Keratinocyte (primary cell): ENCODE results near the gene SEL1L3. TPM values are rescaled to one million over a fixed set of nuclear protein-coding genes. Genes with fewer than 3 reads are reported as not detected.

ENCODE experiments used
- DNase-seq: peaks from one replicate; pipeline ENCODE4 v3.0.0-alpha.2; 2011; ENCODE audit warnings: low read depth, missing footprints, low spot score
- FAIRE-seq: peaks from 2 replicates; lab custom pipeline; 2011; peaks lifted over from hg19 to GRCh38; lab: Jason Lieb, UNC
- H2AFZ ChIP-seq: 2 replicates; pipeline ENCODE4 v1.6.0; 2012; ENCODE audit warnings: low read length, control low read depth, inconsistent platforms; ENCODE audit not compliant: control insufficient read depth
- H3K27ac ChIP-seq: 2 replicates; pipeline ENCODE4 v1.5.1; 2011; ENCODE audit warnings: low read length; ENCODE audit not compliant: control insufficient read depth, insufficient read depth
- H3K27me3 ChIP-seq: 3 replicates; pipeline ENCODE4 v1.6.0; 2011; ENCODE audit warnings: low read length; ENCODE audit not compliant: control insufficient read depth, insufficient read depth; ENCODE audit errors: extremely low read depth
- H3K36me3 ChIP-seq, 2 experiments: 2 replicates in 1 of 2; 3 replicates in 1 of 2; pipeline ENCODE4 v1.5.1; 2011; ENCODE audit warnings: low read length in 2 of 2, mild to moderate bottlenecking in 1 of 2; ENCODE audit not compliant: control insufficient read depth in 2 of 2, insufficient read depth in 2 of 2; ENCODE audit errors: extremely low read depth in 1 of 2
- H3K4me1 ChIP-seq: 3 replicates; pipeline ENCODE4 v1.5.1; 2011; ENCODE audit warnings: low read length; ENCODE audit not compliant: control insufficient read depth, insufficient read depth; ENCODE audit errors: extremely low read depth
- H3K4me2 ChIP-seq: 3 replicates; pipeline ENCODE4 v1.6.0; 2011; ENCODE audit warnings: low read depth, low read length; ENCODE audit not compliant: control insufficient read depth, insufficient read depth; ENCODE audit errors: extremely low read depth
- H3K4me3 ChIP-seq, 3 experiments: fragments of 200-600 bp in 1 of 3; sonication (generic) in 1 of 3; 2 replicates in 2 of 3; 3 replicates in 1 of 3; pipeline ENCODE4 v1.5.1; 2011 to 2016; ENCODE audit warnings: low read length in 3 of 3, mild to moderate bottlenecking in 3 of 3, control low read depth in 2 of 3, inconsistent platforms in 1 of 3, low read depth in 1 of 3, mixed read lengths in 1 of 3, mixed run types in 1 of 3, moderate library complexity in 1 of 3; ENCODE audit not compliant: control insufficient read depth in 2 of 3, insufficient read depth in 2 of 3; ENCODE audit errors: extremely low read depth in 1 of 3
- H3K79me2 ChIP-seq: 2 replicates; pipeline ENCODE4 v1.6.0; 2012; ENCODE audit warnings: low read length; ENCODE audit not compliant: control insufficient read depth, insufficient read depth
- H3K9ac ChIP-seq: 3 replicates; pipeline ENCODE4 v1.6.0; 2011; ENCODE audit warnings: low read length; ENCODE audit not compliant: control insufficient read depth, insufficient read depth; ENCODE audit errors: extremely low read depth
- H3K9me1 ChIP-seq: 3 replicates; pipeline ENCODE4 v1.6.0; 2011; ENCODE audit warnings: low read length; ENCODE audit not compliant: control insufficient read depth, insufficient read depth; ENCODE audit errors: extremely low read depth
- H3K9me3 ChIP-seq: 2 replicates; pipeline ENCODE4 v1.5.1; 2012; ENCODE audit warnings: low read depth, low read length; ENCODE audit not compliant: control insufficient read depth
- H4K20me1 ChIP-seq: 3 replicates; pipeline ENCODE4 v1.6.0; 2011; ENCODE audit warnings: low read length; ENCODE audit not compliant: control insufficient read depth, insufficient read depth; ENCODE audit errors: extremely low read depth
- CTCF ChIP-seq, 3 experiments: IDR thresholded peaks in 1 of 3; conservative IDR thresholded peaks in 1 of 3; optimal IDR thresholded peaks in 1 of 3; 2 replicates in 2 of 3; 3 replicates in 1 of 3; pipeline versions ENCODE3 to v1.5.1; 2011; ENCODE audit warnings: low read length in 3 of 3, mild to moderate bottlenecking in 3 of 3, moderate library complexity in 2 of 3, control low read depth in 1 of 3, inconsistent platforms in 1 of 3; ENCODE audit not compliant: insufficient read depth in 2 of 3; ENCODE audit errors: extremely low read depth in 1 of 3
- EZH2 ChIP-seq: IDR thresholded peaks from one replicate; pipeline ENCODE4 v1.6.1; 2012; ENCODE audit warnings: inconsistent platforms, mild to moderate bottlenecking, low read length, moderate library complexity
- dilution Hi-C: fragments of 300-500 bp; cut with MboI; formaldehyde crosslinking; loops from one replicate; pipeline ENCODE4 v1.7.0; 2020; ENCODE audit warnings: low sequenced_read_pairs; ENCODE audit not compliant: extremely low pct_ligation_motif_present
- polyA plus RNA-seq, 5 experiments: library from polyadenylated mRNA; depleted of rRNA in 3 of 5; stranded (reverse) in 3 of 5; stranded (forward) in 1 of 5; unstranded in 1 of 5; fragments of >200 nt; gene quantifications; 1 replicate in 1 of 5; 2 replicates in 3 of 5; 3 replicates in 1 of 5; pipeline versions ENCODE4 v1.2.1 to v1.2.3, GENCODE V29; 2011 to 2012; ENCODE audit warnings: missing spikeins in 2 of 5, low read depth in 1 of 5, low replicate concordance in 1 of 5

The SEL1L3 gene
- polyA plus RNA-seq, 1 donor (not counting 4 experiments of a cell fraction or from before 2014, with no cell fraction given), result 67.9 TPM

DNA sequence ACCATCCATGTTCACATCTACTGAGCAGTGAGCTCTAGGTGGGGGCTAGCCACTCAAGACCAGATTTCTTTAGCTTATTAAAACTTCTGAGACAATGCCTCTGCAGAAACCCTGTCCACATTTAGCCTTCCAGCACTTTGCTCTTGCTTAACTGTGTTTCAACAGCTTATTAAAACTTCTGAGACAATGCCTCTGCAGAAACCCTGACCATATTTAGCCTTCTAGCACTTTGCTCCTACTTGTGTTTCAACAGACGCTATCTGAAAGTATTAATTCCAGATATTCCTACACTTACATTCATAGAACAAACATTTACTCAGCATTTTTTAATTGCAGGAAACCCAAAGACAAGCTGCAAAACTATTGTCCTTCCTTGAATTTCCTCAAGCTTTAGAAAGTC is 91.9 kb downstream of the SEL1L3 start:
- Histone ChIP-seq H3K4me2 (no peak overlapping the region), H2AFZ (no peak overlapping the region), H3K79me2 (no peaks in the 10 kb centered on the region), H3K9ac (no peak overlapping the region), H3K4me3 (no peak overlapping the region), H3K36me3 (peaks cover 0 to 11% of the 10 kb centered on the region in 2 experiments), H3K9me1 (no peaks in the 10 kb centered on the region), H3K9me3 (no peaks in the 10 kb centered on the region), H4K20me1 (no peaks in the 10 kb centered on the region), H3K27ac (no peak overlapping the region), H3K4me1 (no peaks in the 10 kb centered on the region), H3K27me3 (no peaks in the 10 kb centered on the region)
- FAIRE-seq (no peak), DNase-seq (no peak)
- dilution Hi-C loops, result loop anchor here (25.0 kb wide), 1 partner anchor 334 kb away; no protein-coding TSS in a partner anchor
- no peak for TF ChIP-seq EZH2
- no peak for TF ChIP-seq CTCF (optimal IDR thresholded peaks at IDR 0.05 in 1 of 3, IDR thresholded peaks at IDR 0.05 in 1 of 3, conservative IDR thresholded peaks at IDR 0.05 in 1 of 3; ENCODE audit: extremely low read depth in 1 of 3, insufficient read depth in 2 of 3, low read length in 3 of 3)

DNA sequence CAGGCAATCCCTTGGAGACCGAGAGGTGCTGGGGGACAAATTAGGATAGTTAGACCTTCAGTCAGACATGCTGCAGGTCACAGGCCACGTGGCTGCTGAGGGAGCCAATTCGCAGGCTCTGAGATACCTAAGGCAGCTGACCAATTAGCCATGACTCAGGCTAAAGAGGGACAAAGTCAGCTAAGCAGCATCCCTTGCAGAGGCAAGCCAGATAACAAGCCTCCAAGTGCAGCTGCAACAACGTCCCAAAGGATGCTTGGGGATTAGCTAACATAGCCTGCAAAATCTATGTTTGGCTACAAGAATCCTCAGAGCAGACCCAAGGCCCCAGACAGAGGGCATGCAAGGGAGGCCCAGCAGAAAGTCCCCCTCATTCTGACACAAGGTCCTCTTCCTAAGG is 93.5 kb downstream of the SEL1L3 start:
- dilution Hi-C loops, result loop anchor here (25.0 kb wide), 1 partner anchor 332 kb away; no protein-coding TSS in a partner anchor

More for the DNA sequence above, 93.5 kb downstream of the SEL1L3 start:
- Histone ChIP-seq H3K36me3 (peaks cover 0 to 12% of the 10 kb centered on the region in 2 experiments), H3K4me3 (no peak overlapping the region), H4K20me1 (no peaks in the 10 kb centered on the region), H3K9me1 (no peaks in the 10 kb centered on the region), H3K4me1 (no peaks in the 10 kb centered on the region), H2AFZ (no peak overlapping the region), H3K79me2 (no peaks in the 10 kb centered on the region), H3K27me3 (no peaks in the 10 kb centered on the region), H3K9ac (no peak overlapping the region), H3K9me3 (no peaks in the 10 kb centered on the region), H3K27ac (no peak overlapping the region), H3K4me2 (no peak overlapping the region)
- no peak for TF ChIP-seq EZH2
- TF ChIP-seq CTCF (optimal IDR thresholded peaks at IDR 0.05 in 1 of 3, IDR thresholded peaks at IDR 0.05 in 1 of 3, conservative IDR thresholded peaks at IDR 0.05 in 1 of 3; ENCODE audit: extremely low read depth in 1 of 3, insufficient read depth in 2 of 3, low read length in 3 of 3), result no peak
- FAIRE-seq, result no peak
- no peak for DNase-seq
